Glutamatergic neuron (in vitro differentiated cells): ENCODE data around the gene FBXL13. TPM values are rescaled to one million over a fixed set of nuclear protein-coding genes. Genes with fewer than 3 reads are reported as not detected.

ENCODE experiments used
- DNase-seq: peaks from one replicate; pipeline ENCODE4 v3.0.0; 2022
- H3K27ac Mint-ChIP-seq: one replicate; pipeline ENCODE4 v1.8.0; 2020; ENCODE audit warnings: mild to moderate bottlenecking, mixed read lengths, inconsistent platforms; ENCODE audit not compliant: unreplicated experiment
- H3K27me3 Mint-ChIP-seq: one replicate; pipeline ENCODE4 v1.8.0; 2020; ENCODE audit warnings: mild to moderate bottlenecking, moderate library complexity, mixed read lengths, inconsistent platforms; ENCODE audit not compliant: unreplicated experiment
- H3K36me3 Mint-ChIP-seq: one replicate; pipeline ENCODE4 v1.8.0; 2020; ENCODE audit warnings: mild to moderate bottlenecking, mixed read lengths, inconsistent platforms; ENCODE audit not compliant: unreplicated experiment
- H3K4me1 Mint-ChIP-seq: one replicate; pipeline ENCODE4 v1.8.0; 2020; ENCODE audit warnings: mild to moderate bottlenecking, low read depth, mixed read lengths, inconsistent platforms; ENCODE audit not compliant: unreplicated experiment
- H3K4me3 Mint-ChIP-seq: one replicate; pipeline ENCODE4 v1.8.0; 2020; ENCODE audit warnings: mild to moderate bottlenecking, mixed read lengths, inconsistent platforms; ENCODE audit not compliant: unreplicated experiment
- H3K9me3 Mint-ChIP-seq: one replicate; pipeline ENCODE4 v1.8.0; 2020; ENCODE audit warnings: mild to moderate bottlenecking, moderate library complexity, mixed read lengths, inconsistent platforms; ENCODE audit not compliant: unreplicated experiment
- CTCF ChIP-seq: fragments of 200-600 bp; sonication (generic); IDR thresholded peaks from one replicate; pipeline ENCODE4 v1.5.0; 2021; ENCODE audit not compliant: partially characterized antibody, unreplicated experiment
- total RNA-seq: library from RNA; stranded (reverse); fragmentation: NEBNext Ultra II Directional; extraction: Animal tissue kit (Norgen Biotek cat#: 25700); gene quantifications from one replicate; pipeline ENCODE4 v1.2.1, GENCODE V29; 2021; ENCODE audit not compliant: unreplicated experiment

FBXL13 gene
- total RNA-seq, 1 donor from 2014 or later, result 1.1 TPM

- H3K36me3 Mint-ChIP-seq, result no peaks in the 10 kb centered on the region
- no peaks in the 10 kb centered on the region for H3K4me1 Mint-ChIP-seq
- no peak overlapping the region for H3K27ac Mint-ChIP-seq
- peaks cover 2% of the 10 kb centered on the region for H3K9me3 Mint-ChIP-seq
- H3K4me3 Mint-ChIP-seq, result no peak overlapping the region
- TF ChIP-seq CTCF, result no peak
- H3K27me3 Mint-ChIP-seq, result no peaks in the 10 kb centered on the region
- DNase-seq, result no peak
These were observed 131.0 kb downstream of the FBXL13 start for GRCh38 chr7:102943423-102944169.

GRCh38 chr7:102942868-102943267 lies 131.7 kb downstream of the FBXL13 start:
- no peak for TF ChIP-seq CTCF
- H3K4me1 Mint-ChIP-seq, result no peaks in the 10 kb centered on the region
- H3K4me3 Mint-ChIP-seq, result no peak overlapping the region
- DNase-seq, result no peak
- no peaks in the 10 kb centered on the region for H3K36me3 Mint-ChIP-seq
- no peak overlapping the region for H3K27ac Mint-ChIP-seq
- H3K9me3 Mint-ChIP-seq, result peaks cover 2% of the 10 kb centered on the region
- no peaks in the 10 kb centered on the region for H3K27me3 Mint-ChIP-seq

- Mint-ChIP-seq H3K4me3 (no peak overlapping the region), H3K36me3 (no peaks in the 10 kb centered on the region), H3K27ac (no peak overlapping the region), H3K27me3 (no peaks in the 10 kb centered on the region), H3K9me3 (peaks cover 2% of the 10 kb centered on the region), H3K4me1 (no peaks in the 10 kb centered on the region)
- no peak for DNase-seq
- TF ChIP-seq CTCF, result no peak
These were observed 132.3 kb downstream of the FBXL13 start for GRCh38 chr7:102942181-102942866.

GRCh38 chr7:102938679-102939078 lies 135.9 kb downstream of the FBXL13 start:
- no peaks in the 10 kb centered on the region for H3K4me1 Mint-ChIP-seq
- no peaks in the 10 kb centered on the region for H3K9me3 Mint-ChIP-seq

More at GRCh38 chr7:102938679-102939078, 135.9 kb downstream of the FBXL13 start:
- TF ChIP-seq CTCF, result no peak
- no peak overlapping the region for H3K27ac Mint-ChIP-seq
- DNase-seq, result no peak
- no peaks in the 10 kb centered on the region for H3K36me3 Mint-ChIP-seq
- H3K27me3 Mint-ChIP-seq, result peaks cover 2% of the 10 kb centered on the region
- no peak overlapping the region for H3K4me3 Mint-ChIP-seq
